ENCODE measurements around the gene SCN5A.

The SCN5A gene

GRCh38 chr3:38623539-38623938 lies 25.9 kb downstream of the SCN5A start:
- Mint-ChIP-seq H3K4me3 (no peak overlapping the region), H3K27me3 (ENCODE audit: low read depth) (peaks cover 6% of the 10 kb centered on the region), H3K27ac (no peak overlapping the region), H3K36me3 (ENCODE audit: low read depth) (no peaks in the 10 kb centered on the region), H3K9me3 (no peaks in the 10 kb centered on the region), H3K4me1 (ENCODE audit: low read depth) (no peaks in the 10 kb centered on the region)

- no peaks in the 10 kb centered on the region for H3K4me1 Mint-ChIP-seq (ENCODE audit: low read depth)
- H3K4me3 Mint-ChIP-seq, result no peak overlapping the region
- no peaks in the 10 kb centered on the region for H3K9me3 Mint-ChIP-seq
- H3K36me3 Mint-ChIP-seq (ENCODE audit: low read depth), result no peaks in the 10 kb centered on the region
- peaks cover 9% of the 10 kb centered on the region for H3K27me3 Mint-ChIP-seq (ENCODE audit: low read depth)
- H3K27ac Mint-ChIP-seq, result no peak overlapping the region
Measured at GRCh38 chr3:38622336-38622735, 27.2 kb downstream of the SCN5A start.

GRCh38 chr3:38620236-38620635 lies 29.3 kb downstream of the SCN5A start:
- Mint-ChIP-seq H3K4me3 (no peak overlapping the region), H3K36me3 (ENCODE audit: low read depth) (no peaks in the 10 kb centered on the region), H3K9me3 (no peaks in the 10 kb centered on the region), H3K27me3 (ENCODE audit: low read depth) (peaks cover 9% of the 10 kb centered on the region), H3K4me1 (ENCODE audit: low read depth) (no peaks in the 10 kb centered on the region), H3K27ac (no peak overlapping the region)

- no peaks in the 10 kb centered on the region for H3K9me3 Mint-ChIP-seq
- H3K36me3 Mint-ChIP-seq (ENCODE audit: low read depth), result no peaks in the 10 kb centered on the region
- H3K4me3 Mint-ChIP-seq, result no peak overlapping the region
- no peak overlapping the region for H3K27ac Mint-ChIP-seq
- H3K27me3 Mint-ChIP-seq (ENCODE audit: low read depth), result peaks cover 9% of the 10 kb centered on the region
- H3K4me1 Mint-ChIP-seq (ENCODE audit: low read depth), result no peaks in the 10 kb centered on the region
Measured at GRCh38 chr3:38618343-38618742, 31.1 kb downstream of the SCN5A start.

- Mint-ChIP-seq H3K36me3 (ENCODE audit: low read depth) (no peaks in the 10 kb centered on the region), H3K4me1 (ENCODE audit: low read depth) (no peaks in the 10 kb centered on the region), H3K9me3 (no peaks in the 10 kb centered on the region), H3K27me3 (ENCODE audit: low read depth) (peaks cover 9% of the 10 kb centered on the region), H3K27ac (no peak overlapping the region), H3K4me3 (no peak overlapping the region)
Measured at GRCh38 chr3:38617586-38617985, 31.9 kb downstream of the SCN5A start.

GRCh38 chr3:38617137-38617536 lies 32.4 kb downstream of the SCN5A start:
- H3K4me1 Mint-ChIP-seq (ENCODE audit: low read depth), result no peaks in the 10 kb centered on the region
- H3K4me3 Mint-ChIP-seq, result no peak overlapping the region
- no peak overlapping the region for H3K27ac Mint-ChIP-seq
- H3K36me3 Mint-ChIP-seq (ENCODE audit: low read depth), result no peaks in the 10 kb centered on the region
- H3K9me3 Mint-ChIP-seq, result no peaks in the 10 kb centered on the region
- peaks cover 9% of the 10 kb centered on the region for H3K27me3 Mint-ChIP-seq (ENCODE audit: low read depth)

- no peak overlapping the region for H3K27ac Mint-ChIP-seq
- H3K4me3 Mint-ChIP-seq, result no peak overlapping the region
- no peaks in the 10 kb centered on the region for H3K4me1 Mint-ChIP-seq (ENCODE audit: low read depth)
- peaks cover 9% of the 10 kb centered on the region for H3K27me3 Mint-ChIP-seq (ENCODE audit: low read depth)
- no peaks in the 10 kb centered on the region for H3K9me3 Mint-ChIP-seq
- H3K36me3 Mint-ChIP-seq (ENCODE audit: low read depth), result no peaks in the 10 kb centered on the region
Measured at GRCh38 chr3:38616658-38617057, 32.8 kb downstream of the SCN5A start.

GRCh38 chr3:38616111-38616510 lies 33.4 kb downstream of the SCN5A start:
- H3K36me3 Mint-ChIP-seq (ENCODE audit: low read depth), result no peaks in the 10 kb centered on the region
- H3K27ac Mint-ChIP-seq, result no peak overlapping the region
- H3K4me1 Mint-ChIP-seq (ENCODE audit: low read depth), result no peaks in the 10 kb centered on the region
- H3K27me3 Mint-ChIP-seq (ENCODE audit: low read depth), result peaks cover 9% of the 10 kb centered on the region
- H3K9me3 Mint-ChIP-seq, result no peaks in the 10 kb centered on the region
- H3K4me3 Mint-ChIP-seq, result no peak overlapping the region

GRCh38 chr3:38614651-38615352 lies 34.7 kb downstream of the SCN5A start:
- Mint-ChIP-seq H3K27ac (no peak overlapping the region), H3K4me3 (no peak overlapping the region), H3K27me3 (ENCODE audit: low read depth) (peaks cover 9% of the 10 kb centered on the region), H3K36me3 (ENCODE audit: low read depth) (no peaks in the 10 kb centered on the region), H3K4me1 (ENCODE audit: low read depth) (no peaks in the 10 kb centered on the region), H3K9me3 (no peaks in the 10 kb centered on the region)

- no peak overlapping the region for H3K27ac Mint-ChIP-seq
- no peak overlapping the region for H3K4me3 Mint-ChIP-seq
- peaks cover 6% of the 10 kb centered on the region for H3K27me3 Mint-ChIP-seq (ENCODE audit: low read depth)
- no peaks in the 10 kb centered on the region for H3K36me3 Mint-ChIP-seq (ENCODE audit: low read depth)
- no peaks in the 10 kb centered on the region for H3K9me3 Mint-ChIP-seq
- no peaks in the 10 kb centered on the region for H3K4me1 Mint-ChIP-seq (ENCODE audit: low read depth)
Measured at GRCh38 chr3:38614091-38614490, 35.4 kb downstream of the SCN5A start.

GRCh38 chr3:38613426-38613825 lies 36.1 kb downstream of the SCN5A start:
- Mint-ChIP-seq H3K36me3 (ENCODE audit: low read depth) (no peaks in the 10 kb centered on the region), H3K27me3 (ENCODE audit: low read depth) (peaks cover 3% of the 10 kb centered on the region), H3K27ac (no peak overlapping the region), H3K4me3 (no peak overlapping the region), H3K4me1 (ENCODE audit: low read depth) (no peaks in the 10 kb centered on the region), H3K9me3 (no peaks in the 10 kb centered on the region)

- no peaks in the 10 kb centered on the region for H3K4me1 Mint-ChIP-seq (ENCODE audit: low read depth)
- H3K4me3 Mint-ChIP-seq, result no peak overlapping the region
- H3K36me3 Mint-ChIP-seq (ENCODE audit: low read depth), result no peaks in the 10 kb centered on the region
- no peak overlapping the region for H3K27ac Mint-ChIP-seq
- H3K27me3 Mint-ChIP-seq (ENCODE audit: low read depth), result no peaks in the 10 kb centered on the region
- H3K9me3 Mint-ChIP-seq, result no peaks in the 10 kb centered on the region
Measured at GRCh38 chr3:38611866-38612265, 37.6 kb downstream of the SCN5A start.

GRCh38 chr3:38610934-38611333 lies 38.6 kb downstream of the SCN5A start:
- Mint-ChIP-seq H3K27me3 (ENCODE audit: low read depth) (no peaks in the 10 kb centered on the region), H3K4me1 (ENCODE audit: low read depth) (no peaks in the 10 kb centered on the region), H3K9me3 (no peaks in the 10 kb centered on the region), H3K4me3 (no peak overlapping the region), H3K36me3 (ENCODE audit: low read depth) (no peaks in the 10 kb centered on the region), H3K27ac (no peak overlapping the region)

GRCh38 chr3:38610436-38610835 lies 39.1 kb downstream of the SCN5A start:
- Mint-ChIP-seq H3K4me3 (no peak overlapping the region), H3K9me3 (no peaks in the 10 kb centered on the region), H3K36me3 (ENCODE audit: low read depth) (no peaks in the 10 kb centered on the region), H3K27me3 (ENCODE audit: low read depth) (no peaks in the 10 kb centered on the region), H3K4me1 (ENCODE audit: low read depth) (no peaks in the 10 kb centered on the region), H3K27ac (no peak overlapping the region)

- H3K27me3 Mint-ChIP-seq (ENCODE audit: low read depth), result no peaks in the 10 kb centered on the region
- no peak overlapping the region for H3K27ac Mint-ChIP-seq
- no peak overlapping the region for H3K4me3 Mint-ChIP-seq
- no peaks in the 10 kb centered on the region for H3K9me3 Mint-ChIP-seq
- H3K4me1 Mint-ChIP-seq (ENCODE audit: low read depth), result no peaks in the 10 kb centered on the region
- H3K36me3 Mint-ChIP-seq (ENCODE audit: low read depth), result no peaks in the 10 kb centered on the region
Measured at GRCh38 chr3:38609386-38610111, 39.9 kb downstream of the SCN5A start.
